Measurements from ENCODE around the gene LAYN. TPM values are rescaled to one million over a fixed set of nuclear protein-coding genes. Genes with fewer than 3 reads are reported as not detected.

The LAYN gene
- total and polyA plus RNA-seq, 9 of the 15 experiments (the other 6 are each of a cell fraction or from before 2014, with no cell fraction given): not detected

- H3K9me1 ChIP-seq (ENCODE audit: control insufficient read depth, insufficient read depth, low read length): no peaks in the 10 kb centered on the region
- H3K4me3 ChIP-seq: no peak overlapping the region
- H3K36me3 ChIP-seq (ENCODE audit: control insufficient read depth, insufficient read depth, low read length): no peaks in the 10 kb centered on the region
- 3% methylated on average over 6 of the region's 6 CpGs for WGBS (ENCODE audit: insufficient coverage, low coverage, missing lambda C conversion rate)
- intact Hi-C loops (cut with micrococcal nuclease) (no loop called here), in situ Hi-C loops (cut with MboI) (no loop called here)
- H3K9me3 ChIP-seq (replicated peaks; ENCODE audit: control insufficient read depth, insufficient read depth, low read depth, low read length): no peaks in the 10 kb centered on the region
- no peaks in the 10 kb centered on the region for H3K79me2 ChIP-seq (ENCODE audit: control insufficient read depth, insufficient read depth, low read length)
- POLR2A ChIA-PET: interaction anchor here (1.0 kb wide), 1 partner anchor 15 kb away, joined by 3 read pairs; no protein-coding TSS in a partner anchor
- peaks cover 0 to 5% of the 10 kb centered on the region in 2 experiments; a peak in 1 of 5 replicates for H3K4me1 ChIP-seq (replicated peaks in 1 of 2; ENCODE audit: control insufficient read depth in 2 of 2, insufficient read depth in 2 of 2, low read length in 2 of 2)
- no peak overlapping the region for H3K9ac ChIP-seq (ENCODE audit: insufficient read depth in 1 of 2, low read depth in 2 of 2, low read length in 2 of 2)
- no peak for ATAC-seq
- no peak overlapping the region for H3K27ac ChIP-seq (ENCODE audit: extremely low read depth, low read depth, low read length)
- no peak for FAIRE-seq
- H3K4me2 ChIP-seq (ENCODE audit: insufficient read depth, low read length): no peak overlapping the region
- TF ChIP-seq ZBTB17 (CRISPR knock-in tag; IDR thresholded peaks at IDR 0.05): no peak
- no peak for TF ChIP-seq HINFP (tag; conservative IDR thresholded peaks at IDR 0.05; ENCODE audit: low read depth)
- no peak for TF ChIP-seq ZNF740 (CRISPR knock-in tag; IDR thresholded peaks at IDR 0.05)
- TF ChIP-seq ZNF740 (tag; IDR thresholded peaks at IDR 0.05): no peak
- no peak for TF ChIP-seq TCF3 (CRISPR knock-in tag; IDR thresholded peaks at IDR 0.05)
- TF ChIP-seq KDM2B (CRISPR knock-in tag; IDR thresholded peaks at IDR 0.05): no peak
- no peak for TF ChIP-seq E2F3 (CRISPR knock-in tag; IDR thresholded peaks at IDR 0.05)
- no peaks in the 10 kb centered on the region for H4K20me1 ChIP-seq (replicated peaks; ENCODE audit: control insufficient read depth, insufficient read depth, low read length)
- CTCF ChIA-PET (ENCODE audit: low intra/inter-chr PET ratio): no interaction called here
- no peak for DNase-seq (ENCODE audit: extremely low read depth in 1 of 4, low spot score in 3 of 4)
- no peak overlapping the region for H2AFZ ChIP-seq (ENCODE audit: low read depth, low read length)
- BruUV-seq (replicated peaks): no TSS peak
- H3K27me3 ChIP-seq (ENCODE audit: control insufficient read depth in 2 of 2, insufficient read depth in 2 of 2, low read length in 2 of 2): peaks cover 3 to 7% of the 10 kb centered on the region in 2 experiments; a peak in 3 of 5 replicates
Measured at GRCh38 chr11:111571829-111572501, 31.4 kb downstream of the LAYN start.

Measured in K562 (cell line).